ENCODE measurements around the gene TREML4.

TREML4 gene

DNA sequence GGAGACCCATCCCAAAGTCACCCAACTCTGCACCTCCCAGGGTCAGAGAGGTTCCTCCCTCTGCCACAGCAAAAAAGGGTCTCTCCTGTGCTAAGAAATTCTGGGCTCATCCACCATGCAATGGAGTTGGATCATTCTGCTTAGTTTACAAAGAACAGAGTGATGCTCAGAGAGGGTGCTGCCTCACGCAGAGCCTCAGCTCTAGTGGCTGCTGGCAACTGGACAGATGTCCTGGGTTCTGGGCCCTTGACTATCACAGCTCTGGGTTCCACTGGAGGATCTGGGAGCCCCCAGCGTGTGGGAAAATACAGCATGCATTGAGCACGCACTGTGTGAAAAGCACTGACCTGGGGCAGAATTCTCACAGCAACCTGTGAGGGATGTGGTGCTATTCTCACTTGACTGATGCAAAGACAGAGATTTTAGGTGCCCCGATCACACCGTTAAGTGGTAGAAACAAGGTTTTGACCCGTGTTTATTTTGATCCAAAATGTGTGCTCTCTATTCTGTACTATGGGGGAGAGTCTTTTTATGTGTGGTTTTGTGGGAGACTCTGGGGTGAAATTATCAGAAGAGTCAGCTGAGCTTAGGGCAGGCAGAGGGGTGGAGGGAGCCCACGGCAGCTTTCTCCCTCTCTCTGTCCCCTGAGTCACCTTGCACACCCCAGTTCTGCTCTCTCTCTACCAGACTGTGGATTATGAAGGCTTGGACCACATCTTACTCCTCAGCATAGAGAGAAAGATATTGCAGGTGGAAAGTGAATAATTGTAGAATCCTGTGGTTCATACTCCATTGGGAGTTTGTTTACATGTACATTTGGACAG is 19.9 kb downstream of the TREML4 start:
- no peak overlapping the region for H3K4me3 ChIP-seq (ENCODE audit: low read depth, low read length)

DNA sequence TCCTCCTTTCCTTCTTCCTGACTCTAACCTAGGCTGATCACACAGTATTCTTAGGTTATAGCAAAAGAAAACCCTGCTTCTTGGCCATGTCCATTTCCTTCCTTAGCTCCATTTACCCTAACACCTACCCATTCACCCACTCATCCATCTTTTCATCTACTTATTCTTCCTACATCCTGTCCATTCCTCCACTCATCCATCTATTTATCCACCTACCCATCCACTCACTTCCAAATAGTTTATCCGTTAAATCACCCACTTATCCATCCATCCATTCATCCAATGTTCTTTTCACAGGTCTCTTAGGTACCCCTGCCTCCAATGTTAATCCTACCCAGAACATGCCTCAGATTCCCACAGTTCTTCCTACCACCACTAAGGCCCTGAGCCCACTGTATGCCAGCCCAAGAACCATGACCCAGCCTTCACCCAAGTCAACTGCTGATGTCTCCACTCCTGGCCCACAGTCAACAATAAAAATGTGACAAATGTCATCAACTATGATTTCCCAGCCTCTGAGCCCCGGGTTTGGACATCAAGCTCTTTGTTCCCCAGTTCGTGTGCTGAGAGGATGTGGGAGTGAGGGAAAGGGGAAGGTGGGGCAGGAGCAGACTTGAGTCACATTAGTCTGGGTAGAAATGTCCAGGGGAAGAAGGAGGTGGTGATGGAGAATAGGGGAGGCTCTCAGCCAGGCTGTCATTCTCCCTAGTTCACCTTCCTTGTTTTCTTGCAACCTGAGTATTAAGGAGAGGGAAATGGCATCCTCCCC is 24.4 kb downstream of the TREML4 start:
- no peak overlapping the region for H3K4me3 ChIP-seq (ENCODE audit: low read depth, low read length)

DNA sequence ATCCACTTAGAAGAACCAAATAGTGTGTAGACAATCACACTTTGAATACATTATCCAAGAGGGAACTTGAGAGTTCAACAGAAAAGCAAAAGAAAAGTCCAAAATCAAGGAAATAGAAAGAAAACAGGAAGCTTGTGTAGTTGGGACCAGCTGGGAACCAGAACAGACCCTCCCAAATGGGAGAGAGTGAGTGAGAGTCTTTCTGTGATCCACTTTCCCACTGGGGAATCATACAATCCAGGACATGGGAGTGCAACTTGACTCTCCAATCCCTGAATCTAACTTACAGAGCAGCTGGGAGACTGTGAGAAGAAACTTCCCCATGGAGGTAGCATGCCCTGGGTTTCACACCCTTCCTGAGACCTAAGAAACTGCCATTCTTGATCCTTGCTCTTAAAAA is 27.0 kb downstream of the TREML4 start:
- H3K4me3 ChIP-seq (ENCODE audit: low read depth, low read length): no peak overlapping the region

DNA sequence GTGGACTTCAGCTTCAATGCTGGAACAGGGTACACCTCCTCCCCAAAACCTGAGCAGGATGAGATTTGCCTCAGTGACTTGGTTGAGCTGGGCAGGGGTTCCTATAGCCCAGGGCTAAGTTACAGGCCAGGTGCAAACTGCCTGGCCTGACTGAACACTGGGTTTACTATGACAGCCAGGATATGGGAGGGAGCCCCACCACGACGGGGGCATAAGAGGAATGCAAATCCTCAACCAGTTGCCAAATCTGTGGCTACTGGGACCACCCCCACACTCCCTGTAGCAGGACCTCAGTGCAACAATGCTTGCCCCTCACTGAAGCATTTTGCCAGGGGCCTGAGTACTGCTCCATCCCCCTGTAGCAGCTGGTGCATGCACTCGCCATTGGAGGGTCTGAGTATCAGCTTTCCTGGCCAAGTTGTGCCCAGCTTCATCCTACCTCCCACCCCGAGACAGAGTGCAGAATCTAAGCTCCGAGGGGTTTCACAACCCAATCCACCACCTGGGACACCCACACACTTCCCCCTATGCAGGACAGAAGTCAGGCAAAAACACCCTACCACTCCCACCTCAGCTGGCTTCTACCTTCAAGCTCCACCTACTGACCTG is 27.6 kb downstream of the TREML4 start:
- no peak overlapping the region for H3K4me3 ChIP-seq (ENCODE audit: low read depth, low read length)

DNA sequence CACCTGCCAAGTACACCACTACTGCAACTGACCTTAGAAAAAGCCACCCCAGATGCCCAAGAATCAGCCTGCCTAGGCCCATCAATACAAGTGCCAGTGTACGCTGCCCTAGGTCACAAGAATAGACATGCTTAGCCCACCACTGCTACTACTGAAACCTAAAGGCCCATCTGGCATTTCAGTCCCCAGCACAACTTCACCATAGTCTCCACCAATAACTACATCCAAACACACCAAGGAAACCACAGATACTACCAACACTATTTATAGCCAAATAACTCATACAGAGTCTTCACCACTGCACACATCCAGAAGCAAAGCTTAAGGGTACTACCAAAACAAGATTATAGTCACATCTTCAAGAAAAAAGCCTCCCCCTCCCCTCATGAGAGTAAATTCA is 28.2 kb downstream of the TREML4 start:
- H3K4me3 ChIP-seq (ENCODE audit: low read depth, low read length): no peak overlapping the region

DNA sequence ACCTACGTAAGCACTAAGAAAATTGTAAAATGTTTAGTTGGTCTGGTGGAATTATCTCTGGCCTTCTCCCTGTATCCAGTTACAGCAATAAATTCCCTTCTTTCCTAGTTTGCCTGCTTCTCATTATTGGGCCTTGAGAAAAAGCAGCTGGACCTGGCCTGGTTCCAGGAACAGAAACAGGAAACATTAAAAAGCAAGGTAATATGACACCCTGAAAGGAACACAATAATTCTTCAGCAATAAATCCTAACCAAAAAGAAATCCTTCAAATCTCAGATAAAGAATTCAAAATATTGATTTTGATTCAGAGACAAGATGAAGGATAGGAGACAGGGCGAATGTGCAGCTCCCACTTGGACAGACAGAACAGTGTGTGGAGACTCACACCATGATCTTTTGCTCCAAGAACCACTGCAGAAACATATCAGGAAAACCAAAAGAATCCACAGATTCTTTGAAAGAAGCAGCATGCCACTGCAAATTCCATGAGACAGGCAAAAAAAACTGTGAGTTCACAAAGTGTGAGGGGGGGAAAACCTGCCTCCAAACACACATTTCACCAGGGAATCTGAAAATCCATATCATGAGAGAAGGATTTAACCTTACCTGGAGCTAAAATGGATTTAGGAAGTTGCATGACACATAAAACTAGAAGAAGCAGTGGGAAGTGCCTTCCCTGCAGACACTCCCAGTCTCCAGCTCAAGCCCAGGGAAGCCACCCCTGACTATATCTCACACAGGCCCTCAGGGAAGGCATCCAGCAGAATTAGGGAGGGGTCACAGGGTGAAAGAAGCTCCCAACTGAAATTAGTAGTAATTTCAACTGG is 29.4 kb downstream of the TREML4 start:
- H3K4me3 ChIP-seq (ENCODE audit: low read depth, low read length): no peak overlapping the region

DNA sequence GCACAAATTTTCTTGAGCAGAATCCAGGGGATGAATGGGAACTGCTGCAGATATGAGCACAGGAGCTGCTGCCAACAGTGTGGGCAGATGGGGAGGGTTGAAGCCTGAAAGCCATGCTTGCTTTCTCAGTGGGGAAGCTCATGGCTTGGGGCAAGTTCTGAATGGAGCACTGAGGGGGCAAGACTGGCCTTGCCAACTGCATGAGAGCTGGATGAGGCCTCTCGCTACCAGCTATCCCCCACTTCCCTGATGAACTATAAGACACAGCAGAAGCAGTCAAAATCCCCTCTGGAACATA is 30.0 kb downstream of the TREML4 start:
- no peak overlapping the region for H3K4me3 ChIP-seq (ENCODE audit: low read depth, low read length)

DNA sequence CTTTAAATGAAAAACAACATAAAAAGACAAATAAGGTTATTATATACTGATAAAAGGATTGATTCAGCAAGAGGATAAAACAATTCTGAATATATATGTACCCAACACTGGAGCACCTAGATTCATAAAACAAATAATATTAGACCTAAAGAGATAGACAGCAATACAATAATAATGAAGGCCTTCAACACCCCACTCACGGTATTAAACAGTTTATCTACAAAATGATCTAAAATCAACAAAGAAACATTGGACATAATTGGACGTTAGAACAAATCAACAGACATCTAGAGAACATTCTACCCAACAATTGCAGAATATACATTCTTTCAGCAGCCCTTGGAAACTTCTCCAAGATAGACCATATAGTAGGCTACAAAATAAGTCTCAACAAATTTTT is 34.3 kb downstream of the TREML4 start:
- no peak overlapping the region for H3K4me3 ChIP-seq (ENCODE audit: low read depth, low read length)

DNA sequence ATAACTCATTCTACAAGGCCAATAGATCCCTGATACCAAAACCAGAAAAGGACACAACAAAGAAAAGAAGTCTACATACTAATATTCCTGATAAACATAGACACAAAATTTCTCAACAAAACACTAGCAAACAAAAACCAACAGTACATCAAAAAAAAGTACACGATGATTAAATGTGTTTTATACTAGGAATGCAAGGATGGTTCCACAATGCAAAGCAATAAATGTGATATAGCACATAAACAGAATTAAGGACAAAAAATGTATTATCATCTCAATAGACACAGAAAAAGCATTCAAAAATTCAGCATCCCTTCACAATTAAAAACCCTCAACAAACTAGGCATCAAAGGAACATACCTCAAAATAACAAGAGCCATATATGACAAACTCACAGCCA is 35.1 kb downstream of the TREML4 start:
- H3K4me3 ChIP-seq (ENCODE audit: low read depth, low read length): no peak overlapping the region

DNA sequence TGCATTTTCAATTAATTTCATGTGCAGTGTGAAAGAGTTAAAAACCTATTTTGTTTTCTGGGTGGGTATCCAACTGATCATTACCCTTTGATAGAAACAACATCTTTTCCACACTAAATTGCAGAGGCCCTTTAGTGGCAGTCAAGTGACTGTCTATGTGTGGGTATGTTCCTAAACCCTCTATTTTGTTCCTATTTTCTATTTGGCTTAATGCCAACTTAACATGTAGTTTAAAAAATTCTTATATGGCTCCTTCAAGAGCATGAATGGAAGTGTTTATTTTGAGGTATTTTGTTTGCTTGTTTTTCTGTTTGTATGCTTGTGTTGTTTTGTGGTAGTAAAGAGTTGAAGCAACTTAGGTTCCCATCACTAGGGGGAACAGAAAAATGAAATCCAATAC is 38.4 kb downstream of the TREML4 start:
- H3K4me3 ChIP-seq (ENCODE audit: low read depth, low read length): no peak overlapping the region

DNA sequence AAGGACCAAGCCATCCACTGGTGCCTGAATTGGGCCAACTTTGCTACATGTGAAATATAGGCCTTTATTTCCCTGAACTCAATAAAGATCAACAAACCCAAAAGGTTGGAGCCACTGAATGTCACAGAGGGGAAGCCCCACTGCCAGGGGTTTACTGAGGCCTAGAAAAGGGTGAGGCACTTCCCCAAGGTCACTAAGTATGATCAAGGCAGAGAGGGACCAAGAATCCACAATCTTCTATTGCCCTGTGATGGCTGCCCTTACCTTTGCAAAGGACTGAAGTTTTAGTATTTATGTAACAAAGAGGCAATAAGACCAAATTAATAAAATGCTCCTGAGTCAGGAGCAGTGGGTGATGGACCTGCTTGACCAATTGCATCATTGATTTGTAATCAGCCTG is 40.3 kb downstream of the TREML4 start:
- H3K4me3 ChIP-seq (ENCODE audit: low read depth, low read length): no peak overlapping the region

DNA sequence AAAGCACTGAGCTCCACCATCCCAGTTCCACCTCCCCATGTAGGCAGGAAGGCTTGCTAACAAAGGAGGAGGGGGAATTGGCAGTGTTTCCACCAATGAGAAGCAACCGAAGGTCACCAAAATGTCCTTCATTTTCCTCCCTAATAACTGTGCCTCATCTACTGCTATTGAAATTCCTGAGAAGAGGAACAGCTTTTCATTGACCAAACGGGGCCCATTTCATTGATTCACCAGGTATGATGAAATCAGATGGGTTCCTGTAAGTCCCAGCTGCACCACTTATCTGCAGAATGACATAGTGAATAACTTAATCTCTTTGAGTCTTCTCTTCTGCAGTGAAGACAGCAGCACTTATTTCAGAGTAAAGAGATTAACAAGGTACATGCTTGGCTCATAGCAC is 41.0 kb downstream of the TREML4 start:
- no peak overlapping the region for H3K4me3 ChIP-seq (ENCODE audit: low read depth, low read length)

DNA sequence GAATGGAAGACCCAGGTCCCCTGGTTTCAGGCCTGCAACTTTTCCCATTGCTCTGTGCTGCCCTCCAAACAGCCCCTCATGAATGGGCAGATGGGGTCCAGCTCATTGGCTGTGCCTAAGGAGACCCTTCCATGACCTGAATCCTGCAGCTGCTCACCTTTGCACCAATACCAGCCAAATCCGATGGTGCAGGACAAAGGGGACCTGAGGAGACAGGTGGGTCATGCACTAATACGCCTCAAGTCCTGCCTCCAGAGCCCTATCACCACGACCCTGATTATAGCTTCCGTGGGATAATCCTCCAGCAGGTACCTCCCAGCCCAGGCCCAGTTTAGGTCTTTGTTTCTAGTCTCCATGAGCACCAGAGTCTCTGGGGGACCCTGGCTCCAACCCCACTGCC is 41.6 kb downstream of the TREML4 start:
- no peak overlapping the region for H3K4me3 ChIP-seq (ENCODE audit: low read depth, low read length)

DNA sequence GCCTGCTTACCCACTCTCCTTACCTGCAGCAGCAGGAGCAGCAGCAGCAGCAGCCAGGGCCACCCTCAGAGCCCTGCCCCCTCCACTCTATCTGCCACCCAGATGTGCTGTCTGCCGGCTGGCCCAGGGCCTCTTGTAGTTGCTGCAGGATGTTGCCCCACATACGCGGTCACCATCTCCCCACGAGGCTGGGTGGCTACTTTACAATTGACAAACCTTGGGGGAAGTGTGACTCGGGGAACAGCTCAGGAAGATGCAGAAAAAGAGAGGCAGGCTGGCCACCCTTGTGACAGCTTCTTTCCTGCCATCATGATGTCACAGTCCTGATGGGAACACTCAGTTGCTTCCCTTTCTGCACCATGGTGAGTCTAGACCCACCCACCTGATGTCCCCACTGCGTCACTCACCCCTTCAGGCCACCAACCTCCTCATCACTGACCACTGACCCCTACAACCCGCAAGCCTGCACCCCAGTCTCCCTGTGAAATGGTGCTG is 43.8 kb downstream of the TREML4 start:
- H3K4me3 ChIP-seq (ENCODE audit: low read depth, low read length): no peak overlapping the region

DNA sequence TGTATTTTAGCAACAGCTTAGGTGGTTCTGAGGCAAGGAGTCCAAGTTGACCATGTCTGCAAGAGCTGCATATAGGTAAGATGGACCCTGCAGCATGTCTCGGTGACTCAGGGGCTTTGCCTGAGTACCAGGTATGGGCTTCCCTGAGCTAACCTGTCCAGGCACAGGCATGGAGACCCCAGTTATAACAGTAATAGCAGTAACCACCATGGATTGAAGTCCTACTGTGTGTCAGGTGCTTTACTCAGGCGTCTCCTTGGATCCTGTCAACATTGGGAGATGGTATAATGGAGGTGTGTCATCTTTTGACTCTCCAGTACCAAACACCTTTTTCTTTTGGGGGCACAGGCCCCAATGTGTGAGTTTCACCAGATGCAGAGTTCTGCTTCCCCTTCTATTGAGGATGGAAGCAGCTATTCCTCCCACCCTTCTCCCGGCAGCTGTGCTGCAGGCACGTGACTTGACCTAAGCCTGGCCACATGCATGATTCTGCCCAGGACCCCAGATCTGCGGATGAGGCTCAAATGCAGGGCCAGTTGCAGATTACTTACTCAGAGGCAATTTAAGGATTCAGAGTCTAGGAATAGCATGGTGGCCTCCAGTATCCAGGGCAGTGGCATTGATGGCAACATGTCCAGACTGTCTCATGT is 44.6 kb downstream of the TREML4 start:
- no peak overlapping the region for H3K4me3 ChIP-seq (ENCODE audit: low read depth, low read length)

DNA sequence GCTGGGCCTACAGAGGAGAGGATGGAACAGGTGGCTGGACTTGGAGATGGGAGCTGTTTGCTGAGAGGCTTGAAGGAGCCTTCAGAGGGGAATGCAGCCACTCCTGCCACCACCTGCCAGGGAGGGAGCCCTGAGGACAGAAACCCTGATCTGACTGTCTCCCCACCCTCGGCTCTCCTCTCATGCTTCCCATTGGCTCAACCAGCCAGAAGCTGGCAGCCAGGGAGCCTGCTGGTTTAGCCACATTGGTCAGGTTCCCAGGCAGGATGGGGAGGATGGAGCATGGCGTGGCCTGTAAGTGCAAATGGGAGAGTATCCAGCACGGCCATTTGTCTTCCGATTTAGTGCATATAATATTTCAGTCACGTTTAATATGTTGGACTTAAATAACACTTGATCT is 45.6 kb downstream of the TREML4 start:
- H3K4me3 ChIP-seq (ENCODE audit: low read depth, low read length): no peak overlapping the region

DNA sequence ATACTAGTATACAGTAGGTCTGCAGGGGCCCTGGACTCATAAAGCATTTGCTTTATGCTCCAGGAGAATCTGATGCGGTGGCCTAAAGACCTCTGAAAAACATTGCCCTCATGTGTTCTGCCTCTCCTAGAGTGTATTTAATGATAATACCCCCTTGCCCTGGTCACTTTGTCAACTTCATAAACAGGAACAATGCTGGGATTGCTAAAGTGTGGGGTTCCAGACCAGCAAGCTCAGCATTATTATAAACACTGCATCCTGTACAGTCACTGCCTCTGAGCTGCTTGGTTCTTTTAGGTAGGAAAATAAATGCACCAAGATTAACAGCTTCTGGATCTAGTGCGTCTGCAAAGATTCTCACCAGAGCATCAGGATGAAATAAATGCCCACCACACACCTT is 46.1 kb downstream of the TREML4 start:
- no peak overlapping the region for H3K4me3 ChIP-seq (ENCODE audit: low read depth, low read length)

DNA sequence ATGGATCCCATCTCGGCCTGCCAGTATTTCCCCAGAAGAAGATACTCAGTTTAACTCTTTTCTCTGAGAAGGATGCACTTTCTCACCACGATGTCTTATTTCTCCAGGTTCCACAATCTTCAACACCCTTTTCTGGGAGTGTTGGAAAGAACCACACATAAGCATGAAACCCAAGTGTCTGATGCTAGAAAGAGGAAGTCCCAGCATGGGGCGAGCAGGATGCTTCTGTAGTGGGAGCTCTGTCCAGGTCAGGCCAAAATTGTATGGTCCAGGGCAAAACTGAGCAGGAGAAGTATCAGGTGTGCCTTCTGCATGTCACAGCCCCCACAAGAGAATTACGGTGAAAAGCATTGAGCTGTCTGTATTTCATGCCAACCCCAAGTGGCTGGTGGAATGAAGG is 47.3 kb downstream of the TREML4 start:
- H3K4me3 ChIP-seq (ENCODE audit: low read depth, low read length): no peak overlapping the region

DNA sequence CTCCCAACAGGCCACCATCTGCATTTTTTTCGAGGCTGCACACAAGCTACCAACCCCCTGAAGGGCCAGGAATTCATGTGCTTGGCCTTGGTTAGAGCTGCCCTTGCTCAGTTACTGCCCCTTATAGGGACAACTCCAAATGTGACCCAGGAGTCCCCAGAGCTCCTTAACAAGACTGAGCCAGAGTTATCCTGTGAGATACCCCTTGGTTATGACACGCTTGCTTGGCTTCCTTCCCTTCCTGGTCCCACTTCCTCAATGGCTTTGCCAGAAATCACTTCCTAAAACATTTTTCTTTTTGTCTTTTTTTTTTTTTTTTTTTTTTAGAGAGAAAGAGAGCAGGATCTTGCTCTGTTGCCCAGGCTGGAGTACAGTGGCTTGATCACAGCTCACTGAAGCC is 49.5 kb downstream of the TREML4 start:
- H3K4me3 ChIP-seq (ENCODE audit: low read depth, low read length): no peak overlapping the region

DNA sequence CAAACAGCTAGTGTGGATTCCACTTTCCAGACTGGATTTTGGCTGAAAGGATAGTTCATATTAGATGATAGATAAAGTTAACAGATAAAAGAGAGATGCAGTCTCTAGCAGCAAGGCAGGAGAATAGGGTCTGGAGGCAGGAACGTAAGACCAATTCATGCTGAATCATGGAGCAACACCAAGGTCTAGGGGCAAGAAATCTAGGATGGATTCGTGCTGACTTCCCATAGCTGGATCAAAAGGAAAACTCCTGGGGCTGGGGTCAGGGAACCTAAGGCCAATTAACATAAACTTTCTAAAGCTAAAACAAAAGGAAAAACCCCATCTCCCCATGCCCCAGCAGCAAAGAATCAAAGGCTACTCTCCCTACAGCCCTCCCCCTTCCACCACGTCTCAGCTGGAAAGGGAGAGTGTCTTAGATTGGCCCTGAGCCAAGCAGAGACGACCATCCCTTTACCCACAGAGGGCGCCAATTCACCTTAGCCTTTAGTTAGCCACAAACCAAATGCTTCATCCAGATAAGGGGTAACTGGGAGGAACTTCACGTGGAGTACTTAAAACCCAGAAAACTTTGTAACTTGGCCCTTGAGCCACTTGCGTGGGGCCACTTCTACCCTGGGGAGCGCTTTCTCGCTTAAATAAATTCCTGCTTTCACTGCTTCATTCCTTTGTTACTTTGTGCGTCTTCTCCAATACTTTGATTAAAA is 50.7 kb downstream of the TREML4 start:
- no peak overlapping the region for H3K4me3 ChIP-seq (ENCODE audit: low read depth, low read length)

Data from iPS-11a (cell line).